ENCODE measurements around the gene UPK3A.
A peak's percentile ranks its signal among the peaks of the same experiment; 100 is the strongest.
"Not testable (repeated sequence)": the region's sequence is repeated elsewhere in the genome, so short reads cannot be mapped to it uniquely, and the experiment has no call there.

The UPK3A gene

DNA sequence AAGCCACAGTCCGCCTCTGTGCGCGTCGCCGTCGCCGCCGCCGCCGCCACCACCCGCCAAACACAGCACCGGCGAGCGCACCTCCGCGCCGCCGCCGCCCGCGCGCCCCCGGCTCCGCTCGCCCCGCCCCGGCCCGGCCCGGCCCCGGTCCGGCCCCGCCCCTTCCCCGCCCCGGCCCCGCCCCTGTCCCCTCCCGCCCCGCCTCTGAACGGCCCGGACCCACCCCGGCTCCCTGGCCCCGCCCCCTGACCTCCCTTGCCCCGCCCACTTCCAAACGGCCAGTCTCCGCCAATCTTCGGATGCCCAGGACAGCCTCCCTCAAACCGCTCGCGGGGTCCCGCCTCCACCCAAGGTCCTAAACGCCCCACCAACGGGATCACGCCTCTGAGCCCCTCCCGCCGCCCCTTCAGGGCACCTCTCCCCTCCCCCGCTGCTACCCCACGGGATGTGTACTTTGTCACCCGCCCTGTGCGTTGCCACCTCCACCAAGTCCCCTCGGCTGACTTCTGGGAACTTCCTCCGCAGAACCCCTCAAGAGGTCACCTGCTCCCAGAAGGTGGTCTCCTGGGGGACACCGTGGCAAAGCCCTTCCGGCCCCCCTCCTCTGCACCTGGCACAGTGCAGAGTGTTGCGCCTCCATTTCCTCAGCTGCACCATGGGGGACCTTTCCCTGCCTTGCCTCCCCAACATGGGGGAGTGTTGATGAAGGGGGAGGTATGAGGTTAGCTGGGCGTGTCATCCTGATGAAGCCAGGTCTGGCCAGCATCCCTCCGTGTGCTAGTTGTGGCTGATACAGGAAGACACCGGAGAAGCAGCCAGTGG lies 43.7 kb upstream of the UPK3A start, which contains the start of gene KIAA0930:
KIAA0930 (minus strand) TSS at position 85 of the 822 bp plus-strand sequence. CDS start 191 bp downstream, outside the sequence.
- 4 to 5% methylated on average over 21 to 24 of the region's 66 CpGs for WGBS, 2 experiments (ENCODE audit: insufficient coverage in 2 of 2)
- no peak within 1 kb of the TSS for H3K27ac ChIP-seq (ENCODE audit: low read depth, low read length, severe bottlenecking)

DNA sequence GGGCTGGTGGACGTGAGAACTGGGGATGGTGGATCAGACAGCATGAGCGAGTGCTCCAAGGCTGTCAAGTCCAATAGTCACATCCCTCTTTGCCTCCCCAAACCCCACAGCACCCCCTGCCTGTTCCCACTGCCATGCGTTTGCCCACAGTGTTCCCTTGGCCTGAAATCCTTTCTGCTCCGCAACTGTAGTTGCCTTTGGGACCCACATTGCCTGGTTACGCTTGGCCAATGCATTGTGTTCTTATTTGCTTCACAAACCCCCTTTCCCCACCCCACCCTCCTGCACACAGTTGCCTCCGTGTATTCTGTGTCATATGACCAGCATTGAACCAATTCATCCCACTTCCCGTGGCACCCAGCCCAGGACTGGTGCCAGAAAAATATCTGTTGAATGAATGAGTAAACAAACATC lies 42.0 kb upstream of the UPK3A start:
- 82 to 87% methylated on average over 4 to 6 of the region's 7 CpGs for WGBS, 2 experiments (ENCODE audit: insufficient coverage in 2 of 2)
- Histone ChIP-seq H3K27ac (ENCODE audit: low read depth, low read length, severe bottlenecking) (no peak overlapping the region), H3K4me1 (ENCODE audit: control insufficient read depth, insufficient read depth, low read length, poor library complexity, severe bottlenecking) (peaks cover 26% of the 10 kb centered on the region), H3K36me3 (ENCODE audit: control insufficient read depth, insufficient read depth, low read length) (no peaks in the 10 kb centered on the region), H3K4me3 (ENCODE audit: extremely low read depth, insufficient read depth, low read length, poor library complexity, severe bottlenecking) (no peak overlapping the region), H3K9me3 (ENCODE audit: control insufficient read depth, low read length) (no peaks in the 10 kb centered on the region)

More for the DNA sequence above, 43.7 kb upstream of the UPK3A start, which contains the start of gene KIAA0930:
- Histone ChIP-seq H3K36me3 (ENCODE audit: control insufficient read depth, insufficient read depth, low read length) (peaks cover 5% of the 10 kb centered on the region), H3K4me3 (ENCODE audit: extremely low read depth, insufficient read depth, low read length, poor library complexity, severe bottlenecking) (peak within 1 kb of the TSS; percentile 68), H3K9me3 (ENCODE audit: control insufficient read depth, low read length) (no peaks in the 10 kb centered on the region), H3K4me1 (ENCODE audit: control insufficient read depth, insufficient read depth, low read length, poor library complexity, severe bottlenecking) (peaks cover 13% of the 10 kb centered on the region)

DNA sequence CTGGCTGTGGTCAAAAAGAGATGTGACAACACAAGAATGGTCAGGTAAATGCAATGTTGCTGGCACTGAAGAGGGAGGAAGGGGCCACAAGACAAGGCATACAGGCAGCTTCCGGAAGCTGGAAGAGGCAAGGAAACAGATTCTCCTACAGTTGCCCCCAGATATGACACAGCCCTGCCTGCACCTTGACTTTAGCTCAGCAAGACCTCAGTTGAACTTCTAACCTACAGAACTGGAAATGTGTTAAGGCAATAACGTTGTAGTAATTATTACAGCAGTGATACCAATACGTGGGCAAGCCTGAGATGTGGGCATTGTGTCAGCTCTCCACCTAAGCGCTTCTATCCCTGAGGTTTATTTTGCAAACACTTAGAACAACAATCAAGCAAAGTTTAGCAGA lies 39.8 kb upstream of the UPK3A start:
- H3K27ac ChIP-seq (ENCODE audit: low read depth, low read length, severe bottlenecking), result no peak overlapping the region
- whole genome bisulfite sequencing, 2 experiments (ENCODE audit: insufficient coverage in 2 of 2), result 100% methylated on average over 2 to 3 of the region's 4 CpGs
- H3K4me1 ChIP-seq (ENCODE audit: control insufficient read depth, insufficient read depth, low read length, poor library complexity, severe bottlenecking), result peaks cover 15% of the 10 kb centered on the region
- no peak overlapping the region for H3K4me3 ChIP-seq (ENCODE audit: extremely low read depth, insufficient read depth, low read length, poor library complexity, severe bottlenecking)
- H3K36me3 ChIP-seq (ENCODE audit: control insufficient read depth, insufficient read depth, low read length), result no peaks in the 10 kb centered on the region
- H3K9me3 ChIP-seq (ENCODE audit: control insufficient read depth, low read length), result no peaks in the 10 kb centered on the region

DNA sequence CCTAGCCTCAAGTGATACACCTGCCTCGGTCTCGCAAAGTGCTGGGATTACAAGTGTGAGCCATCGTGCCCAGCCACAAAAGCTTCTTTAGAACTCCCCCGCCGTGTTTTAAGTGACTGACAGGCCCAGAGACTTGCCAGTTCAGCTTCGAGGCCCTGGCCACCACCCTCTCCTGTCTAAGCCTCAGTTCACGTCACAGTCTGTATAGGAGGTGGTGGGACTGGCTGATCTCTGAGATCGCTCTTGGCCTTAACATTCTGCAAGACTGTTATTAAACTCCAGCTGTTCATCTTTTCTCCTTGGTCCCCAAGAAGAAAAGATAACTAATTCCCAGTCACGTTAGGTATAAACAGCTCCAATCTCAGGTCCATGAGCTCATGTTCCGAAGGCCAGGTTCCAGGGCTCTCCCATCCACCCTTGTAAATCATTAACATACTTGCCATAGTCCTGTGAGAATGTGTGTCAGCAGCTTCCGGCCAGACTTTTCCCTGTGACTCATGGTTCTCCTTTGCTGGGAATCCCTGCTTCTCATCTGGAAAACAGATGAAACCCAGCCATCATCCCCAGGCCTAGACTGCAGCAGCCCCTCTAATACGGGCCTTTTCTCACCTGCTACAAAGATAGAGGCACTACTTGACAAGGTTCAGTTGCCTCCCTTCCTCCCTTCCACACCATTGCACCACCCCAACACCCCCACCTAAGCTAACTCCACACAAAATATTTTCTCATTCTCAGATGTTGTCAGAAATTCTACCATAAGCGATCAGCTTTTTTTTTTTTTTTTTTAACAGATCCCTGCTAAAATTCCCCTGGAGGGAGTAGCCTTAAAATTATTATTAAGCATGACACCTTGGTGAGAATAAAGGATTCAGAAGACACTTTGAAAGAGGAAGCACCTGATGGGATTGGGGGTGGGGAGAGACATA lies 38.4 kb upstream of the UPK3A start:
- H3K4me3 ChIP-seq (ENCODE audit: extremely low read depth, insufficient read depth, low read length, poor library complexity, severe bottlenecking), result no peak overlapping the region
- no peaks in the 10 kb centered on the region for H3K36me3 ChIP-seq (ENCODE audit: control insufficient read depth, insufficient read depth, low read length)
- peak overlapping the region; percentile 94 for H3K27ac ChIP-seq (ENCODE audit: low read depth, low read length, severe bottlenecking)
- WGBS, 2 experiments (ENCODE audit: insufficient coverage in 2 of 2), result 70 to 72% methylated on average over 10 of the region's 13 CpGs
- H3K9me3 ChIP-seq (ENCODE audit: control insufficient read depth, low read length), result no peaks in the 10 kb centered on the region
- H3K4me1 ChIP-seq (ENCODE audit: control insufficient read depth, insufficient read depth, low read length, poor library complexity, severe bottlenecking), result peaks cover 15% of the 10 kb centered on the region

DNA sequence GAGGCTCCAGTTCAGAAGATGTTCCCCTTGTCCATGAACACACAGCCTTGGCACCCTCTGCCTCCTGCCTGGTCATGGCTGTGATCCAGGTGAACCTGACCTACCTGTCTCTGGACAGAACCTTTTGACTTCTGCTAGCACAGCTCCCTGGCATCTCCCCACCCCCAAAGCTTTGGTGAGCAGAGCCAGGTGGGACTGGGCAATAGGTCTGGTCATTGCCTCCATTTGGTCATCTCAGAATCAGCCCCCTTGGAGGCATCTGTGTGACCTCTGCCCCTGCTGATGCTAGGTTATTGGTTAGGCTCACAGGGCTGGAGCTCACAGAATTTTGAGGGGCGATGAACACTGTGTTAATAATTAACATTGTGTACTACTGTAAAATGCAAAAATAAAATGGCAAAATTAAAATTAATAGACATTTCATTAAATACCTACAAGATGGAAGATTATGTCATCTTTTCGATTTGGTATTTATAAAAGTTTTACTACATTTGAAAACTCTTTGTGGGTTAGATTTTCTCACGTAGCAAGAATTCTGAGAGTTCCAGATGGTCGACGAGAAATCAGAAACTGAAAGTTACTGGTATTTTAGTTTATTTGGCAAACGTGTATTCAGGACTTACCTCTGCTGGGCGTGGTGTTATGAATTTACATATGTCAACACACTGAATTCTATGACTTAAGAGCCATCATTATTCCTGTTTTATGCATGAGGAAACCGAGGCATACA lies 35.8 kb upstream of the UPK3A start:
- Histone ChIP-seq H3K4me3 (ENCODE audit: extremely low read depth, insufficient read depth, low read length, poor library complexity, severe bottlenecking) (no peak overlapping the region), H3K27ac (ENCODE audit: low read depth, low read length, severe bottlenecking) (no peak overlapping the region), H3K36me3 (ENCODE audit: control insufficient read depth, insufficient read depth, low read length) (no peaks in the 10 kb centered on the region), H3K9me3 (ENCODE audit: control insufficient read depth, low read length) (no peaks in the 10 kb centered on the region), H3K4me1 (ENCODE audit: control insufficient read depth, insufficient read depth, low read length, poor library complexity, severe bottlenecking) (peaks cover 15% of the 10 kb centered on the region)
- 100% methylated on average over 2 to 4 of the region's 8 CpGs for WGBS, 2 experiments (ENCODE audit: insufficient coverage in 2 of 2)

DNA sequence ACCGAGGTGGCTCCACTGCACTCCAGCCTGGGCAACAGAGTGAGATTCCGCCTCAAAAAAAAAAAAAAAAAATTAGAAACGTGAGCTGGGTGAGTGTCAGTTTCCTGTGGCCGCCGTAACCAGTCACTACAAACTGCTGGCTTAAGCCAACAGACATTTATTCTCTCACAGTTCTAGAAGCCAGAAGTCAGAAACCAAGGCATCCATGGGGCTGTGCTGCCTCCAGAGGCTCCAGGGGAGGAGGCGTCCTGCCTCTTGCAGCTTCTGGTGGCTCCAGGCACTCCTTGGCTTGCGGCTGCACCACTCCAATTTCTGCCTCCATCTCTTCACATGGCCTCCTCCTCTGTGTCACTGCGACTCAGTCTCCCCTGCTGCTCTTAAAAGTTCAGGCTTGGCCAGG lies 32.9 kb upstream of the UPK3A start:
- H3K36me3 ChIP-seq (ENCODE audit: control insufficient read depth, insufficient read depth, low read length), result no peaks in the 10 kb centered on the region
- H3K4me1 ChIP-seq (ENCODE audit: control insufficient read depth, insufficient read depth, low read length, poor library complexity, severe bottlenecking), result peaks cover 11% of the 10 kb centered on the region
- 94 to 95% methylated on average over 6 to 7 of the region's 8 CpGs for WGBS, 2 experiments (ENCODE audit: insufficient coverage in 2 of 2)

DNA sequence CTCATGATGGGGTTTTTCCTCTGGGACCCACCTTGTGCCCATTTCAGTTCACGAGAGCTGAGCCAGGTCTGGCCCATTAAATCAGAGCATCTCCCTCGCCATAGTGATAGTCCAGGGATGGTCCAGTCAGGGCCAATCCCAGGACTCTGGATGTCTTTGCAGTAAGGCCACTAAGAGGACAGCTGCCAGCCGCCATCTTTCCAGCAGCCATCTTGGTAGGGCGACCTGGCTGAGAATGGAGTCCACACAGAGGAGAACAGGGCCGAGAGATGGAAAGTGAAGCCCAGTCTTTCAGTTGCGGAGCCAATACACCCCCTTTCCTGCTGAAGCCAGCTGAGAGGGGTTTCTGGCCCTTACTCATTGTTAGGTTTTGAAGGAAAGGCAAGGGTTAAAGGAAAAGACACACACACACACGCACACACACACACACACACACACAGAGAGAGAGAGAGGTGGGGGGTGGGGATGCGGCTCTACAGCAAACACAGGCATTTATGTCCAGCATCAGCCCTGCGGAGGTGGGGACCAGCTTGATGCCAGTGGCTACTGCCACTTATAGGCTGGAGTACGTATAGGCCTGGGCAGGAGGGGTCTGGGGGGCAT lies 31.6 kb upstream of the UPK3A start:
- Histone ChIP-seq H3K36me3 (ENCODE audit: control insufficient read depth, insufficient read depth, low read length) (no peaks in the 10 kb centered on the region), H3K27ac (ENCODE audit: low read depth, low read length, severe bottlenecking) (no peak overlapping the region), H3K4me3 (ENCODE audit: extremely low read depth, insufficient read depth, low read length, poor library complexity, severe bottlenecking) (no peak overlapping the region), H3K9me3 (ENCODE audit: control insufficient read depth, low read length) (no peaks in the 10 kb centered on the region), H3K4me1 (ENCODE audit: control insufficient read depth, insufficient read depth, low read length, poor library complexity, severe bottlenecking) (peaks cover 5% of the 10 kb centered on the region)
- WGBS, 2 experiments (ENCODE audit: insufficient coverage in 2 of 2), result 90 to 96% methylated on average over 7 to 8 of the region's 10 CpGs

More for the DNA sequence above, 32.9 kb upstream of the UPK3A start:
- no peak overlapping the region for H3K27ac ChIP-seq (ENCODE audit: low read depth, low read length, severe bottlenecking)
- no peaks in the 10 kb centered on the region for H3K9me3 ChIP-seq (ENCODE audit: control insufficient read depth, low read length)
- H3K4me3 ChIP-seq (ENCODE audit: extremely low read depth, insufficient read depth, low read length, poor library complexity, severe bottlenecking), result no peak overlapping the region

DNA sequence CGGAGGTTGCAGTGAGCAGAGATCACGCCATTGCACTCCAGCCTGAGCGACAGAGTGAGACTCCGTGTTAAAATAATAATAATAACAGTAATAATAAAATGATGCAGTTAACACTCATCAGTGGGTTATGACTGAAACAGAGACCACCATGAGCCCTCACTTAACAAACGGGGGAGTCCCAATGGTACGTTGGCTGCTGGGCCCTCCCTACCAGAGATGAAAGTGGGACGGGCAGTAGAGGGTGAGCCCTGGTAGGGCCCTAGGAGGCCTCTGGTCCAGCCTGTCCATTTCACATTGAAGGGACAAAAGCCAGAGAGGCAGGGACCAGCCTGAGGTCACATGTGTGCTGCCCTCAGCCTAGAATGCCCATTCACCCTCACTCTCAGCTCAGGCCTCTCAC lies 30.4 kb upstream of the UPK3A start:
- Histone ChIP-seq H3K27ac (ENCODE audit: low read depth, low read length, severe bottlenecking) (no peak overlapping the region), H3K9me3 (ENCODE audit: control insufficient read depth, low read length) (no peaks in the 10 kb centered on the region), H3K4me1 (ENCODE audit: control insufficient read depth, insufficient read depth, low read length, poor library complexity, severe bottlenecking) (peaks cover 5% of the 10 kb centered on the region), H3K36me3 (ENCODE audit: control insufficient read depth, insufficient read depth, low read length) (no peaks in the 10 kb centered on the region), H3K4me3 (ENCODE audit: extremely low read depth, insufficient read depth, low read length, poor library complexity, severe bottlenecking) (no peak overlapping the region)
- WGBS, 2 experiments (ENCODE audit: insufficient coverage in 2 of 2), result 97% methylated on average over 3 of the region's 7 CpGs; no CpG with 5 or more reads in 1 of the 2 experiments

DNA sequence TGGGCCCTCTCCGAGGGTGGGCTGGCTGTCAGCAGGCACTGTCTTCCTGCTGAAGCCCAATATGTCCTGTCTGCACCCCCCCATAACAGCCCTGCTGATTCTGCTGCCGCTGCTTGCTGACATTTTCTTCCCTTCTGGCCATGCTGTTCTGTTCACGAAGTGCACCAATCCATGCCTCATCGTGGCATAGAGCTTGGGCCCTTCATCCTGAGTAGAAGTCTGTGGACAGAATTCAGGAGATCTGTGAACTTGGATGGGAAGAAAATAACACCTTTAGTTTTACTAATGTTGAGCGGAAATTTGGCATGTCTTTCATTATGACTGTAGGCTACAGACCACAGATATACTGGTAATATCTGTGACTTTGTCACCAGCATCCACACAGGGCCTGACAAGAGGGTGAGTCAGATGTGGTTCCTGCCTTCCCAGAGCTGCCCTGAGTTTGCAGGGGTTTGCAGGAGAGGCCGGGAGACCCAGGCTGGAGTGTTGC lies 29.9 kb upstream of the UPK3A start:
- WGBS, 2 experiments (ENCODE audit: insufficient coverage in 2 of 2), result 70 to 95% methylated on average over 2 to 3 of the region's 6 CpGs

DNA sequence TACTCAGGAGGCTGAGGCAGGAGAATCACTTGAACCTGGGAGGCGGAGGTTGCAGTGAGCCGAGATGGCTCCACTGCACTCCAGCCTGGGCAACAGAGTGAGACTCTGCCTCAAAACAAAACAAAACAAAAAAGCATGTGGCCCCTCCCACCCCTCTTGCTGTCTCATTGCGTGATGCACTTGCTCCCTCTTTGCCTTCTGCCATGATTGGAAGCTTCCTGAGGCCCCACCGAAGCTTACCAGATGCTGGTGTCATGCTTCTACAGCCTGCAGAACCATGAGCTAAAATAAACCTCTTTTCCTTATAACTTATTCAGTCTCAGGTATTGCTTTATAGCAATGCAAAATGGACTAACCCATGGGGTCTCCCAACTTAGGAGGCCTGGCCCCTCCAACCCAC lies 26.8 kb upstream of the UPK3A start:
- not testable (repeated sequence) for H3K36me3 ChIP-seq (ENCODE audit: control insufficient read depth, insufficient read depth, low read length); H3K9me3 ChIP-seq (ENCODE audit: control insufficient read depth, low read length); H3K27ac ChIP-seq (ENCODE audit: low read depth, low read length, severe bottlenecking); H3K4me3 ChIP-seq (ENCODE audit: extremely low read depth, insufficient read depth, low read length, poor library complexity, severe bottlenecking); H3K4me1 ChIP-seq (ENCODE audit: control insufficient read depth, insufficient read depth, low read length, poor library complexity, severe bottlenecking)
- 92 to 94% methylated on average over 4 of the region's 4 CpGs for WGBS, 2 experiments (ENCODE audit: insufficient coverage in 2 of 2)

More for the DNA sequence above, 29.9 kb upstream of the UPK3A start:
- Histone ChIP-seq H3K27ac (ENCODE audit: low read depth, low read length, severe bottlenecking) (peak overlapping the region; percentile 6), H3K36me3 (ENCODE audit: control insufficient read depth, insufficient read depth, low read length) (no peaks in the 10 kb centered on the region), H3K4me1 (ENCODE audit: control insufficient read depth, insufficient read depth, low read length, poor library complexity, severe bottlenecking) (peaks cover 5% of the 10 kb centered on the region), H3K9me3 (ENCODE audit: control insufficient read depth, low read length) (no peaks in the 10 kb centered on the region), H3K4me3 (ENCODE audit: extremely low read depth, insufficient read depth, low read length, poor library complexity, severe bottlenecking) (no peak overlapping the region)

All from mesodermal cell (in vitro differentiated cells).